ENCODE data around the gene TMEM185B.

- no peak for TF ChIP-seq CTCF (IDR thresholded peaks at IDR 0.05)
- TF ChIP-seq POLR2A (IDR thresholded peaks at IDR 0.05): no peak
Measured at GRCh38 chr2:120243211-120243610, 20.0 kb upstream of the TMEM185B start.

All from upper lobe of left lung (tissue), 4 donors.